CD4-positive, alpha-beta T cell (primary cell): Measurements from ENCODE around the gene KCNQ2. TPM values are rescaled to one million over a fixed set of nuclear protein-coding genes. Genes with fewer than 3 reads are reported as not detected.

ENCODE experiments used
- ATAC-seq: fragments of 200-7000 bp; cut with Tn5 transposase; one replicate; pipeline ENCODE4 v1.10.0; 2022; ENCODE audit warnings: mild to moderate bottlenecking; ENCODE audit not compliant: poor library complexity
- CTCF ChIA-PET: fragments of 350-600 bp; sonication (Branson Sonifier 250); formaldehyde crosslinking; loops from one replicate; lab custom pipeline; 2021; ENCODE audit warnings: antibody characterized with exemption, inconsistent platforms; lab: Charles Lee
- POLR2A ChIA-PET: fragments of 350-600 bp; sonication (Branson Sonifier 250); formaldehyde crosslinking; loops from one replicate; lab custom pipeline; 2021; ENCODE audit warnings: antibody characterized with exemption, inconsistent platforms; lab: Charles Lee
- DNase-seq, 14 experiments: peaks; one replicate each; pipeline ENCODE4 v3.0.0-alpha.2; 2013 to 2020; ENCODE audit warnings: mixed read lengths in 2 of 14
- H3K27ac ChIP-seq, 2 donors: one replicate each; pipeline versions ENCODE4 v1.5.1 to v1.7.0; 2013; ENCODE audit warnings: low read length in 2 of 2, low read depth in 1 of 2, mild to moderate bottlenecking in 1 of 2
- H3K27me3 ChIP-seq, 2 experiments: 1 replicate in 1 of 2; 2 replicates in 1 of 2; pipeline versions ENCODE4 v1.6.1 to v1.7.0; 2013; ENCODE audit warnings: low read length in 2 of 2, control low read depth in 1 of 2, mild to moderate bottlenecking in 1 of 2, moderate library complexity in 1 of 2; ENCODE audit not compliant: insufficient read depth in 2 of 2, control insufficient read depth in 1 of 2
- H3K36me3 ChIP-seq: one replicate; pipeline ENCODE4 v1.6.1; 2013; ENCODE audit warnings: low read length, control low read depth; ENCODE audit not compliant: insufficient read depth
- H3K4me1 ChIP-seq: one replicate; pipeline ENCODE4 v1.6.1; 2013; ENCODE audit warnings: low read length, control low read depth; ENCODE audit not compliant: insufficient read depth
- H3K4me3 ChIP-seq: one replicate; pipeline ENCODE4 v1.5.1; 2013; ENCODE audit warnings: mild to moderate bottlenecking, low read length, moderate library complexity
- H3K9me3 ChIP-seq, 2 experiments: 1 replicate in 1 of 2; 2 replicates in 1 of 2; pipeline versions ENCODE4 v1.6.1 to v1.7.0; 2013; ENCODE audit warnings: low read length in 2 of 2, mild to moderate bottlenecking in 2 of 2, control low read depth in 1 of 2, moderate library complexity in 1 of 2; ENCODE audit not compliant: control insufficient read depth in 1 of 2, insufficient read depth in 1 of 2
- H3K27ac Mint-ChIP-seq: one replicate; pipeline ENCODE4 v1.8.0; 2020; ENCODE audit warnings: mixed read lengths
- H3K27me3 Mint-ChIP-seq: one replicate; pipeline ENCODE4 v1.8.0; 2021; ENCODE audit warnings: mixed read lengths
- H3K36me3 Mint-ChIP-seq: one replicate; pipeline ENCODE4 v1.8.0; 2021; ENCODE audit warnings: low read depth, mixed read lengths
- H3K4me1 Mint-ChIP-seq: one replicate; pipeline ENCODE4 v1.8.0; 2021; ENCODE audit warnings: low read depth, mixed read lengths
- H3K4me3 Mint-ChIP-seq: one replicate; pipeline ENCODE4 v1.8.0; 2020; ENCODE audit warnings: mild to moderate bottlenecking, mixed read lengths
- H3K9me3 Mint-ChIP-seq: one replicate; pipeline ENCODE4 v1.8.0; 2020; ENCODE audit warnings: mixed read lengths
- CTCF ChIP-seq: fragments of 200-600 bp; IDR thresholded peaks from one replicate; pipeline ENCODE4 v1.8.0; 2022; ENCODE audit warnings: antibody characterized with exemption, mild to moderate bottlenecking
- intact Hi-C, 2 experiments: fragments of 100-400 bp; cut with DNase I in 1 of 2; cut with micrococcal nuclease in 1 of 2; formaldehyde crosslinking; loops; one replicate each; pipeline versions ENCODE4 v1.15.1 to v1.9.0; 2023 to 2025; cut with DNase I, micrococcal nuclease
- total RNA-seq, 174 experiments: library from RNA in 2 of 174; stranded (reverse) in 2 of 174; gene quantifications; one replicate each; pipeline ENCODE4 v1.2.3 and lab custom pipeline; 2021 to 2026

Gene KCNQ2
- total RNA-seq, 2 experiments from 2014 or later = not detected

GRCh38 chr20:63433756-63434531 is 38.5 kb downstream of the KCNQ2 start:
- peak overlapping the region; percentile 84 for H3K27ac Mint-ChIP-seq
- no peaks in the 10 kb centered on the region for H3K9me3 Mint-ChIP-seq
- CTCF ChIA-PET = no interaction called here
- peaks cover 6% of the 10 kb centered on the region for H3K27me3 Mint-ChIP-seq
- H3K9me3 ChIP-seq = peaks cover 0 to 17% of the 10 kb centered on the region in 2 experiments
- H3K4me3 Mint-ChIP-seq = no peak overlapping the region
- H3K4me1 Mint-ChIP-seq = peaks cover 10% of the 10 kb centered on the region
- intact Hi-C loops = no loop called here
- no peaks in the 10 kb centered on the region for H3K27me3 ChIP-seq
- H3K4me3 ChIP-seq = no peak overlapping the region
- peak overlapping the region in 1 of 2 donors; percentile 11 for H3K27ac ChIP-seq
- H3K36me3 ChIP-seq = no peaks in the 10 kb centered on the region
- POLR2A ChIA-PET = interaction anchor here (1.0 kb wide), 1 partner anchor 87 kb away, joined by 4 read pairs; the partner anchor contains the start of gene PPDPF
- no peaks in the 10 kb centered on the region for H3K36me3 Mint-ChIP-seq
- ATAC-seq (peak; percentile 65), DNase-seq (peak in 7 of 14 experiments; percentile 5 to 54 (median 27))
- H3K4me1 ChIP-seq = peaks cover 11% of the 10 kb centered on the region
- TF ChIP-seq CTCF = no peak

- intact Hi-C loops = no loop called here
- peaks cover 10% of the 10 kb centered on the region for H3K4me1 Mint-ChIP-seq
- Histone ChIP-seq H3K4me3 (no peak overlapping the region), H3K36me3 (no peaks in the 10 kb centered on the region), H3K27me3 (no peaks in the 10 kb centered on the region), H3K4me1 (peaks cover 11% of the 10 kb centered on the region), H3K9me3 (peaks cover 0 to 17% of the 10 kb centered on the region in 2 experiments), H3K27ac (no peak overlapping the region)
- peaks cover 6% of the 10 kb centered on the region for H3K27me3 Mint-ChIP-seq
- H3K4me3 Mint-ChIP-seq = no peak overlapping the region
- ChIA-PET CTCF (no interaction called here), POLR2A (no interaction called here)
- H3K36me3 Mint-ChIP-seq = no peaks in the 10 kb centered on the region
- ATAC-seq (no peak), DNase-seq (no peak)
- no peak for TF ChIP-seq CTCF
- no peaks in the 10 kb centered on the region for H3K9me3 Mint-ChIP-seq
- peak overlapping the region; percentile 84 for H3K27ac Mint-ChIP-seq
These were observed 39.1 kb downstream of the KCNQ2 start for GRCh38 chr20:63433351-63433750.

GRCh38 chr20:63432577-63433325 is 39.7 kb downstream of the KCNQ2 start:
- peaks cover 10% of the 10 kb centered on the region for H3K4me1 Mint-ChIP-seq
- Histone ChIP-seq H3K27me3 (no peaks in the 10 kb centered on the region), H3K27ac (no peak overlapping the region), H3K36me3 (no peaks in the 10 kb centered on the region), H3K4me1 (peaks cover 11% of the 10 kb centered on the region), H3K4me3 (no peak overlapping the region), H3K9me3 (peaks cover 0 to 14% of the 10 kb centered on the region in 2 experiments)
- no peak overlapping the region for H3K4me3 Mint-ChIP-seq
- ChIA-PET CTCF (no interaction called here), POLR2A (no interaction called here)
- no peak for ATAC-seq
- DNase-seq = no peak
- no peak for TF ChIP-seq CTCF
- H3K27me3 Mint-ChIP-seq = peaks cover 6% of the 10 kb centered on the region
- H3K27ac Mint-ChIP-seq = no peak overlapping the region
- no peaks in the 10 kb centered on the region for H3K36me3 Mint-ChIP-seq
- no peaks in the 10 kb centered on the region for H3K9me3 Mint-ChIP-seq
- intact Hi-C loops = no loop called here
